HuH-7 (cell line): ENCODE results near the gene UBE3B.
"Not testable (repeated sequence)": the region's sequence is repeated elsewhere in the genome, so short reads cannot be mapped to it uniquely, and the experiment has no call there.

ENCODE experiments used
- DNase-seq: peaks from one replicate; pipeline ENCODE4 v3.0.0; 2011; ENCODE audit warnings: low spot score

The UBE3B gene

DNA sequence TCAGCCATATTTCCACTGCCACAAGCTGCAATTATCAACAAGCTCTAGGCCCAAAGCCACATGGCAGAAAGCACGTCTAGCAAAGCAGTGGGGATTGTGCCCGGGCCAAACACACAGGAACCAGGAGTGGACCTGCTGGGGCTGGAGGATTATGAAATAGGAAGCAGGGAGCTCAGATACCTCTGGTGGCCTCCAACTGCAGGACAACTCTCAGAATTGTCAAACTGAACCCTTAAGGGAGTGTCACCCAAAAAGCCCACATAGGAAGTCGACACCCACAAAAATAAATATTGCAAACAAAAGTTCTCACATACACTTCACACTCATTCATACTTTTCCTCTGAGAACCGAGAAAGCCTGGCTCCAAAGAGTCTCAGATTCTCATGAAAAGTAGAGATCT is 26.5 kb upstream of the UBE3B start:
- no peak for DNase-seq

DNA sequence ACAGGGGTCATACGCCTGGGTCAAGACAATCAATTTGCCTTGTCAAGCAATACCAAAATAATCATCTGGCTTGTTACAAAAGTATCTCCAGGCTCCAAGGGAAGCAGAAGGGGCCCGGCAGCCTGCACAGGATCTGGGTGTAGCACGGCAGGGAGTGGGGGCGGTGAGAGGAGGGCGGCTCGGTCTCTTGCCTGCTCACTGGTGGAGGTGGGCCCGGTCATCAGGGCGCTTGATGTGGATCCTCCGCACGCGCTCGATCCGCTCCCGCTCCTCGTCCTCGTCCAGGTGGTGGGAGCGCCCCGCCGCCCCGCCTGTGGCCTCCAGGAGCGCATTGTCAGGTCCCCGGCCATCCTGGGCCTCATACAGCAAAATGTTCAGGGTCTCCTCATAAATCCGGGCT is 26.0 kb upstream of the UBE3B start:
- DNase-seq = no peak

DNA sequence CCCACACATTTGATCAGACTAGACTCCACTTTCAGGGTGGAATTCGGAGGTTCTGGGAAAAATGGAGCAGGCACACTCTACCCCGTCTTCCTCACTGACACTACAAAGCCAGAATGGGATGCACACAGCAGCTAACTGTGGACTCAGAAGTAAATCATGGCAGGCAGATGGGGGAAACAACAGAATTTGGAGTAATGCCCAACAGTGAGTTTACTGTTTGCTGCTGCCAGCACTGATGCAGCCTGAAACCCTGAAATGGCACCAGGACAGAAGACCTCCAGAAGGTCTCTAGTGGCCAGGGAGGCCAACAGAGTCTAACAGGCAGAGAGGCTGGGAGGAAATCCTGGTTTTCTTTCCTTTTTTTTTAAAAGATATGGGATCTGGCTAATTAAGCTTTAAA is 24.9 kb upstream of the UBE3B start:
- no peak for DNase-seq

DNA sequence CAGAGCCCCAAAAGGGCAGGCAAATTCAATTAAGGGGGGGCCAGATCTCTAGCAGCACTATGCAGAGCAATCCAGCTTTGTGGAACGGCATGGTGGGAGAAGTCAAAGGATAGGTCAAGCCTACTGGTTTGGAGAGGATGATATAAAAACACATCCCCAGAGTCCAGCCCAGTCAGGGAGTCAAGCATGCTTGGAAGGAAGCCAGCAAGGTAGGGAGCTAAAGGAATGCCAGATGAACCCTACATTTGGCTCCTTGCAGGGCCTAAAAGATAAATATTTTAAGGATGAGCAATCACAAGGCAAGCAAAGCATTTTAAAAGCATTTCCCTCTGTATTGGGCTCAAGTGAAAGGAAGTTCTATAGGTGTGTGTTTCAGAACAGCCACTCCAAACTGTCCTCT is 21.7 kb upstream of the UBE3B start:
- no peak for DNase-seq

DNA sequence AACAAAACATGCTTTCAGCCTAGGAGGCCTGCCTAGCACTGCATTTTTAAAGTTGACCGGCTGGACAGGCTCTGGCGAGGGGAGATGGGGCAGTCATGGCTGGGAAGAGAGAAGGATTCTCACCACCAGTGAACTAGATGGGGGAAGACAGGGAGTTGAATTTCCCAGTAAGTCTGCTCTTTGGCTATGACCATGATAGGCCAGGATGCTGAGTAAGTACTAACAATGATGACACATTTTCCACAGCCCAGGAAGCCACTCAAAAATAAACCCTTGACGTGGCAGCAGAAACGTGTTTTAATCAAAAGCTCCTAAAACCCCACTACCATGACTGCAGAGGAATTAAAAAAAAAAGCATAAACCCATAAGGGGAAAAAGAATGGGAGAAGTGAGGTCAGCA is 19.3 kb upstream of the UBE3B start:
- DNase-seq = no peak

DNA sequence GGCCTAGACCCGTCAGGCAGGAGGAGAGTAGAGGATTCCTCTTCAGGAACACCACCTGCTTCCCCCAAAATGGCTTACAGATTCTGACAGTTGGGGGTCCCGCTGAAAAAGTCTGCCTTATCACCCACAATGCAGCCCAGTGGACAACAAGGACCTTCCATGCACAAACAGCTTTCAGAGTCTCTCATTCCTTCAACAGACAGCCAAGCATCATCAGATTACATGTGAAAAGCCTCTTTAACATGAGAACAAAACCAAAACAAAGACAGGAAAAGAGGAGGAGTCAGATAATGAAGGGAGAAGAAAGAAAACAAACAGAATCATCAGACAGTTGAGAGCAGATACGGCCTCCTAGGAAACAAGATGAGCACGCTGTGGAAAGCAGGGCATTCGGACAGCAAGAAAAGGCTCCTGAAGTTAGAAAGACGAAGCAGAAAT is 18.6 kb upstream of the UBE3B start:
- DNase-seq = no peak

DNA sequence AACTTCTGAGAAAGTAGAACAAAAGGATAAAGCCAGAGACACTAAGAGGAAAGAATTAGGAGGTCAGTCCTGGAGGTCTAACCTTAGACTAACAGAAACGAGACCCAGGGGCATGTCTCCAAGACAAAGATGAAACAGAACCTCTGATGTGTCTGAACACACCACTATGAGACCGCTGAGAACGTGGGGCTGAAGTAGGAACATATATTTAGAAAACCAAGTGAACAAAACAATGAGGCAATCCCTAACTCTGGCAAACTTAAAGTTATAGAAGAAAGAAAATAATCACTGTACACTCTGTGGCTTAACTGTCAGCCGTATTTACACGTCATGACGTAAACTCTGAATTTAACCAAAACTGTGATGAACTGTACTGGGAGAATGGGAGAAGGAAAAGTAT is 18.2 kb upstream of the UBE3B start:
- DNase-seq = no peak

DNA sequence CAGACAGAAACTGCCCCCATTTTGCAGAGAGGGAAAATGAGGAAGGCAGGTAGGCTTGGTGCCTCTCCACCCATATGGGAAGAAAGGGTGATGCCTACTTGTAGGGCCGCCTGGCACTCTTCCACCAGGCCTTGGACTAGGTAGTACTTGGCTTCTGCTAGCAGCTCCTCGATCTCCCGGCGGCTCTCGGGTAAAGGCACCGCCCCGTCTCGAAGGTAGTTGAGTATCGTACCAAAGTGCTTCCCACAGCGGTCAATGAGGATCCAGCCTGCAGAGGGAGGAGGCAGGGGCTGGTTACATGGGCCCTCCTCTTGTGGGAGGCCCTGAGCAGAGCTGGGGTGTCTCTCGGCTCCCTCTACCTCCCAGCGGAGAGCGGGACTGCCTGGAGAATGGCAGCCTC is 16.9 kb upstream of the UBE3B start:
- no peak for DNase-seq

DNA sequence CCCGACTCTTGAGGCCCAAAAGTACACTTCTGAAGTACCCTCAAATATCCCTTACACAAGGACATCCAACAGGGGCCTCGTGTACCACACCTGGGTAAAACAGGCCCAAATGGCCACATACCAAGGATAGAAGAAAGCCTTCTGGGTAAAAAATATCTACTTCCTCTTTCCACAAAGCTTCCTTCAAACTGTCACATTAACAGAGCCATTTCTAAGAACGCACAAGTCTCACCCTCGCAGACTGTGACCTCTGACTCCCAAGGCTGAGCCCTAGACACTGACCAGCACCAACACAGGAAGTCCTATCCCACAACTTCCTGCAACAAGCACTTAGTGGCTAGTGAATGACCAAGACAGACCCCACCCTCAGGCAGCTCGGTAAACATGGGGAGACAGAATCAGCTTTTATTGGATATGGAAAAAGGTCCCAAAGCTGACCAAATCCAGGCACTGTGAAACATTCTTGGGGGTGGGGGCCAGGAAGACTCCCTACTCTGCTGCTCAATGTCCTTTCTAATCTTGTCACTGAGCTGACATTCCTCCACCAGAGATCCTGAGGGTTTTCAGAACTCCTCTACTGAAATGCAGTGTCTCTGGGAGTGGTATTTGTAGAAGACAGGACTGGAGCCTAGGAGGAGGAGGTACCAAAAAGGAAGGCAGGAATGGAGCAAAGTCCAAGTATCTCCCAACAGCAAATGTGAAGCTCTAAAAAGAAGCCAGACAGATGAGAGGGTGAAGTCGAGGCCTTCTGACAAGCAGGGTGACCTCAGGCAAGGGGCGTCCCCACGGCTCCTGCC is 16.2 kb upstream of the UBE3B start:
- peak; percentile 51 for DNase-seq

DNA sequence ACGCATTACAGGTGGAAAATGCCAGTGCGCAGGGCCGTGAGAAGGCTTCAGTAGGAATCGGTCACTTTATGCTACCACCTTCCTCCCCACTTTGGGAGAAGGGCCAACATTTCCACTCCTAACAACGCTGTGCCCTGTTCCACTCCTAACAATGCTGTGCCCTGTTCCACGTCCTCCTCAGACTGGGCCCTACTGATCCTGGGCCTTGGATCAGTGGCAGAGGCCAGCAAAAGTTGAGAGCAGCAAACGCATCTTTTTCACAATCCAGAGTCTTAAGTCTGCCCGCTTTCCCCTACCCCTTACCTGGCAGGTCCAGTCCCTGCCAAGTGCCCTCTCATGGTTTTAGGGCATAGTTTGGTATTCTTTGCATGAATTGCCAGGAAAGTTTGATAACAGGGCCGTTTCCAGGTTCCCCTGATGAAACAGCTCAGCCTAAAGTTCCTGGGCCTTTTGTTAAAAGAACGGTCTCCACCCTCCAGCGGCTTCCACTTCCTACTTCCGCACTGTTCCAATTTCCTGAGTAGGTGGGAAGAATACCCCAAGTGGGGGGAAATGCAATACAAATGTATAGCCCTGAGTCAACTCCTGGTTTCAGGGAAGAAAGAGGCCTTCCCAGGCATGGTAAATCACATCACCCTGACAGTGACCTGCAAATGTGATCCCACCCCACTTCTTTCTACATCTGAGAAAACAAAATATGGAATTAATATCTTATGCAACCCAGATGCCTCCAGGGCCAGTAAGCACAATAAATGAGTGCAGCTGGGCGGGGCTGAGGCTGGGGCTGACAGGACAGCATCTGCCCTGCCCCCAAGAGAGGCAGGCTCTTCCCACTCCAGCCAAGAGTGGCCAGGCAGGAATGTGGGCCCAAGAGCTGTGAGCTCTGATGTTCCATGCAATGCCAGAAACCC is 15.3 kb upstream of the UBE3B start:
- peak; percentile 28 for DNase-seq

DNA sequence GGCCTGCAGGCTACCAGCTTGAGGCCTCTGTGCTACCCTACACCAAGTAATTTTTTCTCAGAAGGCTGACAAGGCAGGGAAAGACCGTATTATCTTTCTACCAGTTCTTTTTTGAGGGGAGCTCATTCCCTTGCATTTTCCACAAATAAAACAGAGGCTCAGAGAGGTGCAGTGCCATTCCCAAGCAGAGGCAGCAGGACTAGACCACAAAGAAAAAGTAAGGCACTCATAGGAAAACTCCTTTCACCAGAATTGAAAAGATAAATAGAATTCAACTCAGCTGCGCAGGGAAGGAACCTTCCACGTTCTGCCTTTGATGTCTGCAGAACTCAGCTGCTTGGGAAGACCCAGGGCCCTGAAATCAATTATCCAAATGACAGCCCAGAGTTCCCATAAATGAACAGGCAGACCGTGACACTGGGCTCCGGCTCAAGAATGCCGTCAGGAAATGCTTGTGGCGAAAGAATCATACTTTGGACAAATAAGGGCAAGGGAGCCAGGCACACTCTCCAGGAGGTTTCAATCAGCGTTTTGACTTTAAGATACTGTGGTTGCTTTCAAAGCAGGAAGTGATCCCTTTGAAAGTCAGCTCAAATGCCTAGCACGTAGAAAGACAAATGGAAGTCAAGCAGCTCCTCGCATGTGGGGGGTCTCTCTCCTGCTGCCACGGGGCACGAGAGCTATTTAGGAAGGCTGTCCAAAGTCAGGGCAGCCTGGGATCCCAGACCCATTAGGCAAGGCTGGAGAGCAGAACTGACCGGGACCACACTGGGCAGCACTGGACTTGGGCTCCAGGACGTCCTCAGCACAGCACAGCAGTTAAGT is 14.4 kb upstream of the UBE3B start:
- no peak for DNase-seq

DNA sequence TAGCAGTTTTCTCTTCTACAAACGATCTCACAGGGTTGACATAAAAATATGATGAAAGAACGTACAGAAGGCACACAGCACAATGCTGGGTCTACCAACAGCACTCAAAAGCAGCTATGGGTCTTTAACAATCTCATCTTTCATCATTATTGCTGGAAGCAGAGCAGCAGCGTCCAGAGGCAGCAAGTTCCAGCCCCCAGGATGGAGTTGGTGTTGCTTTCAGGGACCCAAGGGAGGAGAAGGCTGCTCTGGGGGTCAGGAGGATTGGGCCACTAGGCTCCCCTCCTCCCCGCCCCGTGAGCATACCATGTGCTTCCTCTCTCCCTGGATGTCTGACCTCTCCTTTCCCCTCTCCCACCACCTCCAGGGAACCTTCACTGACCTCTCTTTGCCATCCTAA is 13.7 kb upstream of the UBE3B start:
- no peak for DNase-seq

DNA sequence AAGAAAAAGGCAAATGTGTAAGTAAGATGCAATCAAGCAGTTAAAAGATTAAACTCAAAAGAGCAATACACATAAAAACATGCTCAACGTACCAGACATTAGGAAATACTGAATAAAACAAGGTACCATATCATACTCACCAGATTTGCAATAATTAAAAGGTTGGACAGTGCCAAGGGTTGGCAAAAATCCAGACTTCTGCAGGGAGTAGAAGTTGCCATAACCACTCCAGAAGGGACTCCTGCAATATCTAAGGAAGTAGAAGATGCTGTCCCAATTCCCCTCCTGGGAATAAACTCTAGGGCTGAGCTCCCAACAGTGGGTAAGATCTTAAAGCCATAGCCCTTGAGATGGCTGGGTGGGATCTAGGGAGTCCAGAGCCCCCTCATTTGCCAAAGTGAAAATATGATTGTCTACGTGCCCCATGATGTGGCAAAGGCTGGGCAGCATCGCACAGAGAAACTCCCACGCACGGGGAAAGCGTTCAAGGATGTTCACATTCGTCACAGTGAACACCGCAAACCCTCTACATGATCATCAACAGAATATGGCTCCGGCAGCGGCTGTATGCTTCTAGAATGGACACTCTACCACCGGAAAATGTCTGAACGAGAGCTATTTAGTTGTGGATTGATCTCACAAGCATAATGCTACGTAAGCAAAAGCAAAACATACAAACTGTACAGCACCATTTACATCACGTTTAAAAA is 12.6 kb upstream of the UBE3B start:
- no peak for DNase-seq

DNA sequence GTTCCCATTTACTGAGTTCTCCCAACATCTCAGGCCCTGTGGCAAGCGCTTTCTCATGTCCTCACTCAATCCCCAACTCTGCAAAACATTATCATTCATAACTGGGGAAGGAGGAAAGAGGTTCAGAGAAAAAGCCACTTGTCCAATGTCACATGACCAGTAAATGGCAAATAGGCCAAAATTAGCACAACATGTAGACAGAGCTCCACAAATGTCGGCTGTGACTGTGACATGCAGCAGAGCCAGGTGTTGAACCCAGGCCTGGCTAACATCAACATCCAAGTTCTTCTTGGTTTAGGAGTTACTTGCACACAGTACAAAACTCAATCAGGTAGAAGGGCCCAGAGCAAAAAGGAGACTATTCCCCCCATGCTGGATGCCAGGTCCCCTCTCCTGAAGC is 11.1 kb upstream of the UBE3B start:
- no peak for DNase-seq

DNA sequence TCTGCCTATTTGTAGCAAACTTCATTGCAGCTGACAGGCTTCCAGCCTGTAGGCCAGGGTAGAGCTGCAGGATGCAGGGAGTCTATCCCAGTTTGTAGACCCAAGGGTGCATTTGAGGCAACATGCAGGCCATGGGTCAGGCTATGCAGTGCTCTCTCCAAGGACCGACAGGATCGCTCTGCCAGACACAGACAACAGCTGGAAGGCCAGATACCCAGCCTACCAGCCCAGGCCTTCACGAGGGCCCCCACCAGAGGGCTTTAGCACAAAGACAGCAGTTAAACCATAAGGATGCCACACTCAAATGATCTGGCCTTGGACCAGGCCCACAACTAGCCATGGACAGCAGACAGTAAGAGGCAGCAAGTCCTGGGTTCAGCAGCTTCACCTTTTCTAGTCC is 10.6 kb upstream of the UBE3B start:
- DNase-seq = no peak

DNA sequence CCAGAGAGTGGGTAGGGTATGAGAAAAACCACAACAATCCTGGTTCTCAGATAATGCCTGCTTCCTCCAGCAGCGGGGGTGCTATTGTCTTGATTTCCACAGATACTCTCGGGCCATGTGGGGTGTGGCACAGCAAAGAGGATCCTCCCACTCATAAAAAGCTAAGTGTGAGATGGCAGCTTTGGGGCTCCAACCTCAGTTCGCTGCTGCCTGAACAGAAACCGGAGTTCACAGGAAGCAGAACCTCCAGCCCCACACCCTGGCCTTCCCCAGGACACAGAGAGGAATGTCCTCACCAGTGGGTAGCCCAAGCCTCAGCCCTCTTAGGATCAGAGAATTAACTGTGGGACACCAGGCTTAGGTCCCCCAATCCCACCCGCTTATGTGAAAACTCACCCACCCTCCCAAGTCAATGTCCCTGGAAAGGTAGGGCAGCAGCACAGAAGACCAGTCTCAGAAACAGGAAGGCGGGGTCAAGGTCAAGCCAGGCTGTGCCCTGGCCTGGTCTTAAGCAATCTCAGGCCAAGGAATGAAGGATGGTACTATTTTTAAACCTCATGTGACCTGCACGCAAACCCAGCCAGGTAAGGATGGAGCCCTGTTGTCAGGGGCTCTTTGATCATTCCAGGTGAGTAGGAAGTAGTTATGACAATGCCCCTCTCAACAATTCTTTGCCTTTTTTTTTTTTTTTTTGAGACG is 9.3 kb upstream of the UBE3B start:
- DNase-seq = no peak

DNA sequence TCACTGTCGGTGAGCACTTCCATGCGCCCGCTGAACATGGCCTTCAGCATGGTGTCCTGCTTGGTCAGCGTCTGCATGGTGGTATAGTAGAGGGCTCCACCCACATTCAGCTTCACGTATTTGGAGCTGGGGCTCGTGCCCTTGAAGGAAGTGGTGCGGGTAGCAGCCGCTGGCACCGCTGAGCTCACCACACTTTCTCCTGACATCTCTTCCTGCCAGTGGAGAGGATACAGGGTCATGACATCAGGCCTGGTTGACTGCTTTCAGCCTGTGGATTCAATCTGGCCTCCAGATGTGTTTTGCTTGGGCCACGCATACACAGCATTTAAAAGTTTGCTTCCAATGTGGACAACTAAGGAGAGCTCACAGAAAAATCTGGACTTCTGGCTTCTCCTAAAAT is 7.9 kb upstream of the UBE3B start:
- DNase-seq = no peak

DNA sequence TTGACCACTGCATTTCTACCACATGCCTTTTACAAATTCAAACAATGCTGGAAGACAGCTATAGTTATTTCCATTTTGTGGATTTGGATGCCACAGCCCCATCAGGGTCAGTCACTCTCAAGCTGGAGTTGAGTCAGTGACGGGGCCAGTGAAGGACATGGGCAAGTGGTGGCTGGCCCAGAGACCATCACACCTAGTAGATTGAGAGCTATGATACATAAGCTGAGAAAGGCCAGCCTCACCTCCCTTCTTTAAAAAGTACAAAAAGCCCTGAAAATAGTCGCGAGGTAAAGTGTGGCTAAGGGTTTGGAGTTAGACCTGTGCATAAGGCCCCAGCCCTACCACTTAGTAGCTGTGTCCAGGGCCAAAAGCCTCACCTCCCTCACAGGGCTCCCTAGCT is 4.4 kb upstream of the UBE3B start:
- DNase-seq = no peak

DNA sequence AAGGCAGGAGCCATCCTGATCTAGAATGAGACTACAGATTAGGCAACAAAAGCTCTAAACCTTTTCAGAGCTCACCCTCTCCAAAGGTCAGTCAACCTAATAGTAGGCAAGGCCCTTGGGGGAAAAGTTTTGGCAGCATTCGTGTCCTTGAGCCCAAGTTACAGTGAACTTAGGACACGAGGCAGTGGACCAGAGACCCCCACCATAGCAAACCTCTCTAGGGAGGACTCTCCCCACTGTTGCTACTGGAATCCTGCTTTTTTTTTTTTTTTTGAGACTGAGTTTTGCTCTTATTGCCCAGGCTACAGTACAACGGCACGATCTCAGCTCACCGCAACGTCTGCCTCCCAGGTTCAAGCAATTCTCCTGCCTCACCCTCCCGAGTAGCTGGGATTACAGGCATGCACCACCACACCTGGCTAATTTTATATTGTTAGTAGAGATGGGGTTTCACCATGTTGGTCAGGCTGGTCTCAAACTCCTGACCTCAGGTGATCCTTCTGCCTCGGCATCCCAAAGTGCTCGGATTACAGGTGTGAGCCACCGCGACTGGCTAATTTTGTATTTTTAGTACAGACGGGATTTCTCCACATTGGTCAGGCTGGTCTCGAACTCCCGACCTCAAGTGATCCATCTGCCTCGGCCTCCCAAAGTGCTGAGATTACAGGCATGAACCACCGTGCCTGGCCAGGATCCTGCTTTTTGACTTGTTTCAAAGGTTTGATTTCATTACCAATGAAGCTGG is 3.7 kb upstream of the UBE3B start:
- not testable (repeated sequence) for DNase-seq

DNA sequence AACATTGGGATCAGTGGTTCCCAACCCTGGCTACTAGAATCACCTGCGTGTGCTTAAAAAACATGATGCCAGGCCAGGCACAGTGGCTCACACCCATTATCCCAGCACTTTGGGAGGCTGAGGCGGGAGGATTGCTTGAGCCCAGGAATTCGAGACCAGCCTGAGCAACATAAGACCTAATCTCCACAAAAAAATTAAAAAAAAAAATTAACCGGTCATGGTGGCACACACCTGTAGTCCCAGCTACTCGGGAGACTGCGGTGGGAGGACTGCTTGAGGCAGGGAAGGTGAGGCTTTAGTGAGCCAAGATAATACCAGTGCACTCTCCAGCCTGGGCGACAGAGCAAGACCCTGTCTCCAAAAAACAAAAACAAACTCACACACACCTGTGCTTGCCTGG is 2.3 kb upstream of the UBE3B start:
- no peak for DNase-seq
